ENCODE measurements around the gene LMAN1L. TPM values are rescaled to one million over a fixed set of nuclear protein-coding genes. Genes with fewer than 3 reads are reported as not detected.
A peak's percentile ranks its signal among the peaks of the same experiment; 100 is the strongest.

Gene LMAN1L
- total RNA-seq, 4 donors from 2014 or later: not detected

DNA sequence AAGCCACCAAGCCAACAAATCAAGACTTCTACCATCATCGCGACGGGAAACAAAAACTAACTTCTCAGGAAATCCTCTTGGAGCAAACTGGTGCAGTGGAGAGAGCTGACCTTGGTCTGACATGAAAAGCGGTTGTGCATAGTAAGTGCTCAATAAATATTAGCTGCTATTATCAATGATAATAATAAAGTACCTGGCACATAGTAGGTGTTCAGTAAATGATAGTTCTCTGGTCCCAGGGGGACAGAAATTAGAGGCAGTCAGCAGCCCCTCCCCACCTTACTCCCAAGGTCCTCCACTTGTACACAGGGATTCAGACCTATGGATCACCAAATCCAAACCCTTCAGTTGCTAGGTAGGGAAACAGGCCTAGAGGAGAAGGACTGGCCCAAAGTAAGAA is 36.7 kb upstream of the LMAN1L start:
- H3K27ac ChIP-seq: peak overlapping the region in 2 of 4 donors; percentile 12 to 97
- no peak for TF ChIP-seq POLR2A (IDR thresholded peaks at IDR 0.05)
- TF ChIP-seq, protein P1, sequence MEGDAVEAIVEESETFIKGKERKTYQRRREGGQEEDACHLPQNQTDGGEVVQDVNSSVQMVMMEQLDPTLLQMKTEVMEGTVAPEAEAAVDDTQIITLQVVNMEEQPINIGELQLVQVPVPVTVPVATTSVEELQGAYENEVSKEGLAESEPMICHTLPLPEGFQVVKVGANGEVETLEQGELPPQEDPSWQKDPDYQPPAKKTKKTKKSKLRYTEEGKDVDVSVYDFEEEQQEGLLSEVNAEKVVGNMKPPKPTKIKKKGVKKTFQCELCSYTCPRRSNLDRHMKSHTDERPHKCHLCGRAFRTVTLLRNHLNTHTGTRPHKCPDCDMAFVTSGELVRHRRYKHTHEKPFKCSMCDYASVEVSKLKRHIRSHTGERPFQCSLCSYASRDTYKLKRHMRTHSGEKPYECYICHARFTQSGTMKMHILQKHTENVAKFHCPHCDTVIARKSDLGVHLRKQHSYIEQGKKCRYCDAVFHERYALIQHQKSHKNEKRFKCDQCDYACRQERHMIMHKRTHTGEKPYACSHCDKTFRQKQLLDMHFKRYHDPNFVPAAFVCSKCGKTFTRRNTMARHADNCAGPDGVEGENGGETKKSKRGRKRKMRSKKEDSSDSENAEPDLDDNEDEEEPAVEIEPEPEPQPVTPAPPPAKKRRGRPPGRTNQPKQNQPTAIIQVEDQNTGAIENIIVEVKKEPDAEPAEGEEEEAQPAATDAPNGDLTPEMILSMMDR (IDR thresholded peaks at IDR 0.05): no peak
- no peaks in the 10 kb centered on the region for H3K27me3 ChIP-seq
- no peak overlapping the region for H3K4me3 ChIP-seq
- H3K36me3 ChIP-seq: no peaks in the 10 kb centered on the region
- no peak for DNase-seq
- no peaks in the 10 kb centered on the region for H3K9me3 ChIP-seq
- peaks cover 16 to 84% (median 65%) of the 10 kb centered on the region in 4 donors for H3K4me1 ChIP-seq

DNA sequence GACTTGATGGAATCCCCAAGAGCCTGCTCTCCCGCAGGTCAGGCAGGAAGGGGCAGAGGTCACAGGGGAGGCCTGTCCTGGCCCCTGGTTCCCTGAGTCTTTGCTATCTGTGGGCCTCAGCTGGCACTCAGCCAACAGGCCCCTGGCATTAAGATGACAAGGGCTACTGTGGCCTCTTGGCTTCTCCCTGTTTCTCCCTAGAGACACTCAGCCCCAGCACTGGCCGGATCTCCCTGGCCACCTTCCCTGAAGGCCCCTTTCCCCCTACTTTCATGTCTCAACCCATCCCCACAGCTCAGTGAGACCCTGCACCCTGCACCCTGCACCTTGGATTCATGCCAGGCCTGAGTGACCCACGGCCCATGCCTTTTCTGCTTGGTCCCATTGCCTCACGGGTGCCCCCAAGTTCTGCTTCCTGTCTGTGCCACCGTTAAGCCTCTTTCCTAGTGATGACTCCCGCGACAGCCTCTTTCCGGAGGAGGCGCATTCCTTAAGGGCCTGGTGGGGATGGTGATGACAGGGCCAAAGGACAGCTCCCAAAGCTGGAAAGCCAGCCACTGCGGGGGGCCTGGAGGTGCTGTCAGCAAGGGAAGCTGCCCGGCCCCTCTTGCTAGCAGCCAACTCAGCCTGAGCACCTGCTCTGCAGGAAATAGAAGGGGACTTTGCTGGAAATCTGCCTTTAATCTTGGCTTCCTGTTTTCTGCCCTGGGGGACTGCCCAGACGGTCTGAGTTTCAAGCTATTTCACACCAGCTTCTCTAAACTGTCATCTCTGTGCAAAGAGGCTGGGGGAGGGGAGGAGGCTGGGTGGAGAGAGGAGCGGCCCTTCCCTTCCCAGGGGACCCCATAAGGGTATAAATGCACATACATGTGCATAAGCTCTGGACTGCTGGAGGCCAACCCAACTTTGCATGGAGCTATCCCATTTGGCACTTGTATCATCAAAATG is 35.5 kb upstream of the LMAN1L start:
- H3K27me3 ChIP-seq: no peaks in the 10 kb centered on the region
- peaks cover 16 to 85% (median 62%) of the 10 kb centered on the region in 4 donors for H3K4me1 ChIP-seq
- no peaks in the 10 kb centered on the region for H3K9me3 ChIP-seq
- H3K4me3 ChIP-seq: peak overlapping the region in 1 of 4 donors; percentile 20
- TF ChIP-seq POLR2A (IDR thresholded peaks at IDR 0.05): no peak
- TF ChIP-seq, protein P1 (IDR thresholded peaks at IDR 0.05): no peak
- H3K36me3 ChIP-seq: no peaks in the 10 kb centered on the region
- peak in 2 of 3 donors; percentile 78 to 84 for DNase-seq
- H3K27ac ChIP-seq: peak overlapping the region; percentile 65 to 97 (median 70)

DNA sequence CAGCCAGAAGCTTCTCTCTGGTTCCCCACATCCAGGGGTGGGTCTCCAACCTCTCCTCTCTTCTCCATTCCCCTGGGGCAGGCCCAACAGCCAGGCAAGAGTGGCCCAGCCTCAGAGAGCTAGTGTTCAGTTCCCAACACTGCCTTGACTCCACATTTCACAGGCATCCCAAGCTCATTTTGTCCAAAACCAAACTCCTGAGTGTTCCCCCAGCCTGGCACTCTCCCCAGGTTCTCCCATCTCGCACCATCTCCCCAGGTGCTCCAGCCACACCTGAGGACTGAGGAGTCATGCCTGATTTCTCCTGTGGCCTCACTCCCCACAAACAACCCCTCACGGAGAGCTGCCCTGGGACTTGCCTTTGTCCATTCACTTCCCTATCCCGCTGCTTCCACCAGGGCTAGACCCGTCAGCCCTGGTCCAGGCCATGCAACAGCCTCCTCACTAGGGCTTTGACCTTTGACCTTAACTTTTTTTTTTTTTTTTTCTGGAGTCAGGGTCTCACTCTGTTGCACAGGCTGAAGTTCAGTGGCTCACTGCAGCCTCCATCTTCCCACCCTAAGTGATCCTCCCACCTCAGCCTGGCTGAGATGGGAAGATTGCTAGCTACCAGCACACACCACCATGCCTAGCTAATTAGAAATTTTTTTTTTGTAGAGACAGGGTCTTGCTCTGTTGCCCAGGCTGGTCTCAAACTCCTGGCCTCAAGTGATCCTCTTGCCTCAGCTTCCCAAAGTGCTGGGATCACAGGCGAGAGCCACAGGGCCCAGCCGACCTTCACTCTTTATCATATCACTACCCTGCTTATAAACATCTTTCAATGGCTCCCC is 34.7 kb upstream of the LMAN1L start:
- no peaks in the 10 kb centered on the region for H3K36me3 ChIP-seq
- peaks cover 16 to 85% (median 62%) of the 10 kb centered on the region in 4 donors for H3K4me1 ChIP-seq
- peak in 1 of 3 donors; percentile 46 for DNase-seq
- H3K9me3 ChIP-seq: no peaks in the 10 kb centered on the region
- TF ChIP-seq POLR2A (IDR thresholded peaks at IDR 0.05): no peak
- TF ChIP-seq, protein P1 (IDR thresholded peaks at IDR 0.05): no peak
- H3K27me3 ChIP-seq: no peaks in the 10 kb centered on the region
- peak overlapping the region; percentile 65 to 97 (median 70) for H3K27ac ChIP-seq
- peak overlapping the region in 1 of 4 donors; percentile 20 for H3K4me3 ChIP-seq

DNA sequence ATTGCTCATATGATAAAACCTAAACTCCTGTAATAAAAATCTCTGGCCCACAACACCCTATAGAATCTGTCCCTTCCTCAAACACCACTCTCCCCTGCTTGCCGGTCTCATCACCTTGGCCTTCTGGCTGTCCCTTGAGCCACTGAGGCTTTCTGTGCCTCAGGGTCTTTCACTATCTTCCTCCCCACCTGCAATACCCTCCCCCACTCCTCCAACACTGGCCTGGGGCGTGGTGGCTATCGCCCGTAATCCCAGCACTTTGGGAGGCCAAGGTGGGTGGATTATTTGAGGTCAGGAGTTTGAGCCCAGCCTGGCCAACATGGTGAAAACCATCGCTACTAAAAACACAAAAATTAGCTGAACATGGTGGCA is 34.0 kb upstream of the LMAN1L start:
- Histone ChIP-seq H3K4me1 (peaks cover 16 to 85% (median 60%) of the 10 kb centered on the region in 4 donors), H3K27me3 (no peaks in the 10 kb centered on the region), H3K27ac (peak overlapping the region in 3 of 4 donors; percentile 65 to 97 (median 71)), H3K4me3 (no peak overlapping the region), H3K9me3 (no peaks in the 10 kb centered on the region), H3K36me3 (no peaks in the 10 kb centered on the region)
- DNase-seq: no peak
- TF ChIP-seq, protein P1 (IDR thresholded peaks at IDR 0.05): no peak
- TF ChIP-seq POLR2A (IDR thresholded peaks at IDR 0.05): no peak

DNA sequence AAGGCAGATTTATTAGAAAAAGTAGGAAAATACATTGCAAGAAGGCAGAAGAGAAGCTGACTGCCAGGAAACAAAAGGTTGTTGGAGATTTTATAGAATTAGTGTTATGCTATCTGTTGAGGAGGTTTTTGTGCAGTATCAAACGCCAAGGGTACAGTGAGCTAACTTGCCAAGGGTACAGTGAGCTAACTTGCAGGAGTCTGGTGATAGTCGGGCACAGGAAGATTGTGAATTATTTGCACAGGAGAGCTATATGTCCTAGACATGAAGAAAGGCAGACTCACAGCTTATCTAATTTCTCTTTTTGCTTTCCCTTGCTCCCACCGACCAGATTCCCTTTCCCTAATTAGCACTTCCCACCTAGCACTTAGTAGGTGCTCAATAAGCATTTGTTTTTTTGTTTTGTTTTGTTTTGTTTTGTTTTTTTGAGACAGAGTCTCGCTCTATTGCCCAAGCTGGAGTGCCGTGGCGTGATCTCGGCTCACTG is 33.4 kb upstream of the LMAN1L start:
- Histone ChIP-seq H3K36me3 (no peaks in the 10 kb centered on the region), H3K9me3 (no peaks in the 10 kb centered on the region), H3K4me1 (peaks cover 16 to 85% (median 60%) of the 10 kb centered on the region in 4 donors), H3K4me3 (no peak overlapping the region), H3K27me3 (no peaks in the 10 kb centered on the region), H3K27ac (peak overlapping the region; percentile 44 to 99 (median 75))
- no peak for TF ChIP-seq POLR2A (IDR thresholded peaks at IDR 0.05)
- TF ChIP-seq, protein P1 (IDR thresholded peaks at IDR 0.05): no peak
- DNase-seq: no peak

All from Peyer's patch (tissue), 4 donors.